Activated naive CD4-positive, alpha-beta T cell (primary cell): ENCODE measurements around the gene LYST.
"Not testable (repeated sequence)": the region's sequence is repeated elsewhere in the genome, so short reads cannot be mapped to it uniquely, and the experiment has no call there.

ENCODE experiments used
- DNase-seq, 4 experiments: peaks; one replicate each; lab custom pipeline; 2025; lab: John Stamatoyannopoulos, UW

LYST gene, protein sequence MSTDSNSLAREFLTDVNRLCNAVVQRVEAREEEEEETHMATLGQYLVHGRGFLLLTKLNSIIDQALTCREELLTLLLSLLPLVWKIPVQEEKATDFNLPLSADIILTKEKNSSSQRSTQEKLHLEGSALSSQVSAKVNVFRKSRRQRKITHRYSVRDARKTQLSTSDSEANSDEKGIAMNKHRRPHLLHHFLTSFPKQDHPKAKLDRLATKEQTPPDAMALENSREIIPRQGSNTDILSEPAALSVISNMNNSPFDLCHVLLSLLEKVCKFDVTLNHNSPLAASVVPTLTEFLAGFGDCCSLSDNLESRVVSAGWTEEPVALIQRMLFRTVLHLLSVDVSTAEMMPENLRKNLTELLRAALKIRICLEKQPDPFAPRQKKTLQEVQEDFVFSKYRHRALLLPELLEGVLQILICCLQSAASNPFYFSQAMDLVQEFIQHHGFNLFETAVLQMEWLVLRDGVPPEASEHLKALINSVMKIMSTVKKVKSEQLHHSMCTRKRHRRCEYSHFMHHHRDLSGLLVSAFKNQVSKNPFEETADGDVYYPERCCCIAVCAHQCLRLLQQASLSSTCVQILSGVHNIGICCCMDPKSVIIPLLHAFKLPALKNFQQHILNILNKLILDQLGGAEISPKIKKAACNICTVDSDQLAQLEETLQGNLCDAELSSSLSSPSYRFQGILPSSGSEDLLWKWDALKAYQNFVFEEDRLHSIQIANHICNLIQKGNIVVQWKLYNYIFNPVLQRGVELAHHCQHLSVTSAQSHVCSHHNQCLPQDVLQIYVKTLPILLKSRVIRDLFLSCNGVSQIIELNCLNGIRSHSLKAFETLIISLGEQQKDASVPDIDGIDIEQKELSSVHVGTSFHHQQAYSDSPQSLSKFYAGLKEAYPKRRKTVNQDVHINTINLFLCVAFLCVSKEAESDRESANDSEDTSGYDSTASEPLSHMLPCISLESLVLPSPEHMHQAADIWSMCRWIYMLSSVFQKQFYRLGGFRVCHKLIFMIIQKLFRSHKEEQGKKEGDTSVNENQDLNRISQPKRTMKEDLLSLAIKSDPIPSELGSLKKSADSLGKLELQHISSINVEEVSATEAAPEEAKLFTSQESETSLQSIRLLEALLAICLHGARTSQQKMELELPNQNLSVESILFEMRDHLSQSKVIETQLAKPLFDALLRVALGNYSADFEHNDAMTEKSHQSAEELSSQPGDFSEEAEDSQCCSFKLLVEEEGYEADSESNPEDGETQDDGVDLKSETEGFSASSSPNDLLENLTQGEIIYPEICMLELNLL (N-terminal part only)

DNA sequence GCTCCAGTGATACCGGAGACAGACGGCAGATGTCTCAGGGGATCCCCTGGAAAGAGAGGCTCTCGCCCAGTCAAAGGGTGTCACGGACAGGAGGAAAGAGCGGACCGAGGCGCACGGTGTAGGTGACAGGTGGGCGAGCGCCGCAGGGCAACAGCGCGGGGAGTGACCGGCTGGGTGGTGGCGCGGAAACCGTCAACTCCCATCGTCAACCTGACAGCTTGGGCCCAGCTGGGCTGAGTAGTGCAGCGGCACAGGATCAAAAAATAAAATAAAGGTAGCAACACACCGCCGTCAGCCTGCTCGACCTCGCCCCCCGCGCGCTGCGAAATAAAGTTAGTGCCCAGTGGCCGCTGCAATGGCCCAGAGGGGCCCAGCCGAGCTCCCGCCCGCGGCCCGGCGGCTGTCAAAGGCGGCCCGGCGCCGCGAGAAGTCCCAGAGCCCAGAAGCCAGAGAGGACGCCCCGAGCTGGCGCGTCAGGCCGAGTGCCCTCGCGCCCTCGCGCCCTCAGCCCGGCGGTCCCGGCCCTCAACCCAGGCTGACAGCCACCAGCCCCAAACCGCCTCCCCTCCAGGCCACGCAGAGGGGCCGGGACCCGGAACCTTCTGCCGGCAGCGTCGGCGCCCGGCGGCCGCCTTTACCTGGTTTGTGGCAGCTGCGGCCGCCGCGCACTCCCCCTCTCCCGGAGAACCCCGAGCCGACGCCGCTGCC lies at the start of gene LYST:
Gene LYST (minus strand): TSS at position 702 of the 708 bp plus-strand sequence. CDS start 36,489 bp downstream, outside the sequence.
- peak in 3 of 4 experiments; percentile 28 to 50 (median 30) for DNase-seq

DNA sequence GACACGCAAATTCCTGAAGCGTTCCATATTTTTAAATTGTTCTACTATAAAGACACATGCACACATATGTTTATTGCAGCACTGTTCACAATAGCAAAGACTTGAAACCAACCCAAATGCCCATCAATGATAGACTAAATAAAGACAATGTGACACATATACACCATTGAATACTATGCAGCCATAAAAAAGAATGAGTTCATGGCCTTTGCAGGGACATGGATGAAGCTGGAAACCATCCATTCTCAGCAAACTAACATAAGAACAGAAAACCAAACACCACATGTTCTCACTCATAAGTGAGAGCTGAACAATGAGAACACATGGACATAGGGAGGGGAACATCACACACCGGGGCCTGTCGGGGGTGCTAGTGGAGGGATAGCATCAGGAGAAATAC lies 48.8 kb upstream of the LYST start:
- DNase-seq: not testable (repeated sequence)

DNA sequence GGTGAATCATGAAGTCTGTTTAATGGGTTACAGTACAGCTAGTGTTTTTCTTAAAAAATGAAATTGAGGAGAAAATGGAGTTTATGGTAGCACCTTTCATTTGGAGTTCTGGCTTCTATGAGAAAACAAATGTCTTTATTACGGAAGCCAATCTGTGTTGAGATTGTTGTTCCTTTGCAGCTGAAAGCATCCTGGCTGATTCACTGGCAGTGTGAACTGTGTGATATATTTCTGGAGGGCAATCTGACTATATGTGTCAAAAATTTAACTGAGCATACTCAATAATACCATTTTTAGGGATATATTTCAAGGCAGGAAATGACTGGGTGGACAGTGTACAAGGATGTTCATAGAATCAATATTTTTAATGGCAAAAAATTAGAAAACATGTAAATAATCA lies 46.6 kb upstream of the LYST start:
- DNase-seq: no peak

DNA sequence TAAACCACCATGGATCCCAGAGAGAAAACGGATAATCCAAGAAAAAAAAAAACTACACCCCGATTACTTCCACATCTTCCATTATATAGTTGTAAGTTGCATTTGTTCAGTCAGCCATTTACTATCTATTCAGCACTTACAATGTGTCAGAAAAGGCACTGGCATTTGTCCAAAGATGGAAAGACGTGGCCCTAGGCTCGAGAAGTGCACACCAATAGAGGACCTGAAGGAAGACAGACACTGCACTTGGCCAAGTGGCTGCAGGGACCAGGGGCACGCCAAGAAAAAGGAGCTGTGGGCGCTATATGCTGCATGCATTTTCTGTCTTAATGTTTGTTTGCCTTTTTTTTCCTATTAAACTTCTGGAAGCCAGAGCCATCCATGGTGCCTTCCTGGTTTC lies 45.2 kb upstream of the LYST start:
- DNase-seq: no peak

DNA sequence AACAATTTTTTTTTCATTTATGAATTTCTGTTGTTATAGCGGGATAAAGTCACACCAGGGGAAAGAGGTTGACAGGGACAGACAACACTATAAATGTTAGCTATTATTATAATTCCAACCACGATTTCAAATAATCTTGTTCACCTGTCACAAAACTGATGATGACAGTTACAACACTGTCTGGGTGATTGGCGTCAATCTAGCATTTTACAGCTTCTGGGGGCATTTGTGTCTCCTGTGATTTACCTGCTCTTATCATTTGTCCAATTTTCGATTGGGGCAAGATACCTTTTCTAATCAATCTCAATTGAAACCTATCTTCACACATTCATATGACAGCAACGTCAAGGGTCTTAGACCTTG lies 44.6 kb upstream of the LYST start:
- no peak for DNase-seq

DNA sequence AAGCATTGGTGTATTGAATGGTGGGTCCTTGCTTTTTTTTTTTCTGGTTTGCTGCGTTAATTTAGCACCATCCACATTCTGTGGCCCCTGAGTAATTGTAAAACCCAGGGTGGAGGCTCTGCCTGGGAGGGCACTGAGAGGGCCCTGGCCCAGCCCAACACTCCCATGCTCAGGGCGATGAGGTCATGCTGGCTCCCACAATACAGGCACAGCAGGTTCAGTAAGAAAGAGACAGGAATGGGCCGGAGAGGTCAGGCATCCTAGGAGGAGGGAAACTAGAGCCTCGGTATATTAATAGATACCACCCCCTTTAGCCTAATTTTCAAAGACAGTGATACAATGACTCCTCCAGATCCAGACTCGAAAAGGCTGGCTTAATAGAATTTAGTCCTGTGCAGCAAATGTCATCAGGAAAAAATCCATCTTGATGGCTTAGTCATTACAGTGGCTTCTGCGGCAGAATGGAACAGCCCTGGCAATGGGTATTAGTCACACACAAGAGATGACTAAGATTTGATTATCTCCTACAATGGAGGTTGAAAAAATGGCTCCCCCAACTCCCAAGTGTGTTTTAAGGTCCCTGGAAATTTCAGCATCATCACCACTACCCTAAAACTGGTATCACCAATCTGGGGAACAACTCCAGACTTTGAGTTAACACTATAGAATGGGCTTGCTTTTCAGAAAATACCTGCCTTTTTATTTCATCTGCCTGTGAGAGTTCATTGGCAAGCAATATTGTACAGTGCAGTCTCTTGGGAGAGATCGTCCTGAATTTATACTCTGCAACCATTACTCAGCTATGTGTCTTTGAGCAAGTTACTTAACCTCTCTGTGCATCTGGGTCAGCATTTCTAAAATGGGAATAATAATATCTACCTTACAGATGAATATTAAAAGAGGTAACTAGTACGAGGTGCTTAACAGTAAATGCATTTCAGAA lies 43.9 kb upstream of the LYST start:
- DNase-seq: no peak

DNA sequence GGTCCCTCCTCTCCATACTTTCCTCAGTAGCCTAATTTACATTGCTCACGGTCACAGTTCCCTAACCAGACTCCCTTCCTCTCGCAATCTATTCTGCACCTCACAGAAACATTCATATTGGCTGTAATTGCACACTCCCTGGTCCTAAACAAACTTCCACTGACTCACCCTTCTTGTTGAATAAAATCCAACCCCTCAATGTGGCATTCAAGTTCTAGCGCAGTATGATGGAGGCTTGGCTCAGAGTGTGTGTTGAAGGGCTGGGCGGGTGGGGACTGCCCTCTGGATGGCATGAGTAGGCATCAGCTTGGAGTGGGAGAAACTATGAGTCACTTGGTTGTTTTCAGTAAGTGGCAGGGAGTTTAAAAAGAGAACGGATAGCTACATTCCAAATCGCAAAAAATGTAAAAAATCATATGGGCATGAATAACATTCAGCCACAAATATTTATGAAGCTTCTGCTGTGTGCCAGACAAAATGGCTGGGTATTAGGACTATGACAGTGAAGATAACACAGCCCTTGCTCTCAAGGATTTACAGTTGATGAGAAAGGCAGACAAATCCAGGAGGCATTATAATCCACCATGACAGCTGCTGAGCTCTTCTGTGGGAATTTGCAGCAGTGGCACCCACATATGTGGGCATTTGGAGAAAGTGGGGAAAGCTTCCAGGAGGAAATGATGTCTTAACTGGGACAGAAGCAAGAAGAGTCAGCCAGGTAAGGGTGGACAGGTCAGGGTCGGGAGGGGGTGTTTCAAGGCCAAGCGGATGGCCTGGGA lies 42.2 kb upstream of the LYST start:
- DNase-seq: no peak

DNA sequence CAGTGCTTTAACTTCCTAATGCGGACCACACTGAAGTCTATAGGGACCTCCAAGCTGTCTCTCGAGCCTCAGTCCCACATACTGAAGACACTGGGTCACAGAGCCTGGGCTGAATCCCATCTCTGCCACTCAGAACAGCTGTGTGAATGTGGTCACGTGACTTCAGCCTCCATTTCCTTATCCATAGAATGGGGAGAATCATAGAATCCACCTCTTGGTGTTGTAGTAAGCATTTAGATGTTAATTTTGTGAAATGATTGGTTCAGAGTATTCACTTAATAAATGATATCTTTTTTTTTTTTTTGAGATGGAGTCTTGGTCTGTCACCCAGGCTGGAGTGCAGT lies 41.2 kb upstream of the LYST start:
- no peak for DNase-seq

DNA sequence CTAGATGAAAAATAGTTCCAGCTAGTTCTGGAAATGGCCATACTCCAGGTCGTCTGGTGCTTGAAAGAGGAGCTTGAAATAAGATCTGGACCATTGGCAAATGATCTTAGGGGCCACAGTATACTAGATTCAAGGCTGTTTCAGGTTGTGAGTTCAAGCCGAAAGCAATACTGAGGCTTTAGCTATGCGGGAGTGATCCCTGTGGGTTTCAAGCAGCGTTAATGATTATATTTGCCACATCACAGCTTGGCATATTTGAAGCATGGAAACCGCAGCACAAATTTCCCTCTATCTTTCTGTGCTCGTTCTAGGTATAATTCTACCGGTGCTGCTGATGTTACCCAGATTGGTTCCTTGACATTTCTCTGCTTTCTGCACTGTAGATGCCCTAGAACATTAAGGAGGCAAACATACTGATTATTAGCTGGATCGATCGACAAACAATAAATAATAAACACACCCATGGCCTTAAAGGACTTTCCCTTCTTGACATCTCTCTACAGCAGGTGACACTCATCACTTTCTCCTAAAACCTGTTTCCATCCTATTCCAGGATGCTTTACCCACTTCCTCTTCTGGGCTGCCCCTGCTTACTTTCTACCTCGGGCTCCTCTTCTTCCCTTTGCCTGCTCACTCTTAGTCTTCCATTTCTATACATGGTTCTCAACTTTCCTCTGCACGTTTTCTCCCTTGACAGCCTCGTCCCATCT lies 40.6 kb upstream of the LYST start:
- no peak for DNase-seq

DNA sequence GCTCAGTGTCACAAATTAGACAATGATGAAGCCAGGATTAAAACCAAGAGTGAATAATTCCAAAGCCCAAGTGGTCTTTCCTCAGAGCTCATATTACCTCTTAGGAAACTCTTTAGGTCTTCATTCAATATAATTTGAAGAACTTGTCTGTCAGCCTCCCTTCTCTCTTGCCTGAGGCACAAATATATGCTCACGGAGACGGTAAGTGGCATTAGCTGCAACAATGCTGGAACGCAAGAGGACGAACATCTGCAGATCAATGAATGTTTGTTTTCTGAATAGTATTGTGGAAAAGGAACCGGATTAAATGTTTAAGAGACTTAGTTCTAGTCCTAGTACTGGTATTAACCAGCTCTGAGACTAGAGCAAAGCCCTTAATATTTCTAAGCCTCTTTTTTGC lies 39.7 kb upstream of the LYST start:
- DNase-seq: no peak

DNA sequence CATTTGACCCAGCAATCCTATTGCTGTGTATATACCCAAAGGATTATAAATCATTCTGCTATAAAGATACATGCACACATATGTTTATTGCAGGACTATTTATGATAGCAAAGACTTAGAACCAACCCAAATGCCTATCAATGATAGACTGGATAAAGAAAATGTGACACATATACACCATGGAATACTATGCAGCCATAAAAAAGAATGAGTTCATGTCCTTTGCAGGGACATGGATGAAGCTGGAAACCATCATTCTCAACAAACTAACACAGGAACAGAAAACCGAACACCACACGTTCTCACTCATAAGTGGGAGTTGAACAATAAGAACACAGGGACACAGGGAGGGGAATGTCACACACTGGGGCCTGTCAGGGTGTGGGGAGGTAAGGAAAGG lies 37.1 kb upstream of the LYST start:
- DNase-seq: not testable (repeated sequence)

DNA sequence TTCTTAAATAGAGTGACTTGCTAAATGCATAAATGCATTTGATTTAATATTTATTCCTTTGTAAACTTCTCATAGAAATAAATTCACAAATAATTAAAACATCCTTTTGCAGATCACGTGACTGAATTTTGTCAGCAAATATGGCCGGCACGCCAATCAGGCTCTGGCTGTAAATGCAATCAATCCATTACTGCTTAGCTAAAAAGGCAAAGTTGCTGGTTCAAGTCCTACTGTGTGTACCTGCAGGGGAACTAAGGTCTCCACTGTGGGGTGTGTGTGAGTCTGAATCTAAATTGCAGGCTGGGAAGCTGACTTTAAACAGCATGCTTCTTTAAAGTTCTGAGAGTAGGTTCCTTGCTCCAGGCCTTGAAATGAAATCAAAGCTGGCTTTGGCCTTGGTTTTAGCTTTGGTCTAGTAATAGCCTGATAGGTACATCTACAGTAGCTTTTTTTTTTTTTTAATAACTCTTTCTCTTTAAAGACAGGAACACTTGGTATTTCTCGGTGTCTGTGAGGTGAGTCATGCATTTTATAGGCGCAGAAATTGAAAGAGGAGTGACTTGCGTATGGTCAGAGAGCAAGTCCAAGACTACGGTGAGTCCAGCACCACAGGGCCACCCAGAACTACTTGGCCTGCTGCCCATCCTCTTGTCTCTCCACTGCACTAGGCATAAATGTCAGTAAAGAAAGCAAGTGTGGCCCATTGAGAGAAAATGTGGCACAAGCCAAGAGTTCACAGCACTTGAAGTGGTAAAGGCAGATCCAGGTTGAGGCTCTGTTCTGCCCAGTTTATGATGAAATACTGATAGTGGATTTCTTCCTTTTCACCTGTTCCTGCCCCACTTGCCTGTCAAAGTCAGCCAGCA lies 36.2 kb upstream of the LYST start:
- no peak for DNase-seq

DNA sequence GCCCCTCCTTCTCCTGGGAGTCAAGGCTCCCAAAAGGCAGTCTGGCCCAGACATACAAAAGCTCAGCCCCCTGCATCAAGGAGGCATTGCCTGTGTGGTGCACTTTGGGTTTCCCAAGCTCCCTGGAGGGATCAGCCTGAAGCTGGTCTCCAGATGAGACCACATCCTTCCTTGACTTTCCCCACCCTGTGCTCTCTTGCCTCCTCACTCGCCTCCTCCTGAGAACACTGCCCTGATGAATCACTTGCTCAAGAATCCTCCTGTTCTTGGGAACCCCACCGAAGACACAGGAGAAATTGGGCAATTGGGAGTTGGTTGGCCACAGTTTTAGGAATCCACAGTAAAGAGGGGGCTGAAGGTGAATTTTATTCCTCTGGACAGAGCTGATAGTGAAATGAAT lies 34.8 kb upstream of the LYST start:
- no peak for DNase-seq

DNA sequence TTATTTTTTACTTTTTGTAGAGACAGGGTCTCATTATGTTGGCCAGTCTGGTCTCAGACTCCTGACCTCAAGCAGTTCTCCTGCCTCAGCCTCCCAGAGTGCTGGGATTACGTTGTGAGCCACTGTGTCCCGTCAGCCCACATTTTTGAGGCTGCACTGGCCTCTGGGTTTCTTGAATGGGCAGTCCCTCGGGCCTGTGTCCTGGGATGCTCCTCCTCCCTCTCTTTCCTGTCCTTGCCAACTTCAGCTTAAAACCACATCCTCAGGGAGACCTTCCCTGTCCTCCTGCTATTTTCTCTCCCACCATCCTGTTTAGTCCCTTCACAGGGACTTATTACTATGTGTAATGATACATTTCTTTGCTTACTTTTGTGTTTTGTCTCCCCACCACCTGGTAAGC lies 31.4 kb upstream of the LYST start:
- DNase-seq: no peak

DNA sequence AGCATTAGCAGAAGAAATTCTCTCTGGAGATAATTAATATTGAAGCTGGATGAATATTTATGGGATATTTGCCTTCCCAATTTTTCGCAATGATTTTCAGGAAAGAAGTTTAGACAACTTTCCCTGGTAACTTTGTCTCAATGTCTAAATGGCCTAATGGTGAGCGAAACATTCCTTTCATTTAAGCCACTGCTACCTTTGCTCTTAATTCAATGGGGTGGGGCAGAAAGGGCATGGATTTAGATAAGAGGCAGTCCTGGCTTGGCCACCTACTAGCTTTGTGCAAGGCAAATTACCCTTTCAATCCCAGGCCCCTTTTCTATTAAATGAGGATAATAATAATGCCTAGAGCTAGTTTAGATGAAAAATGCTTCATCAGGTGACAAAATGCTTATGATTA lies 27.1 kb upstream of the LYST start:
- DNase-seq: no peak

DNA sequence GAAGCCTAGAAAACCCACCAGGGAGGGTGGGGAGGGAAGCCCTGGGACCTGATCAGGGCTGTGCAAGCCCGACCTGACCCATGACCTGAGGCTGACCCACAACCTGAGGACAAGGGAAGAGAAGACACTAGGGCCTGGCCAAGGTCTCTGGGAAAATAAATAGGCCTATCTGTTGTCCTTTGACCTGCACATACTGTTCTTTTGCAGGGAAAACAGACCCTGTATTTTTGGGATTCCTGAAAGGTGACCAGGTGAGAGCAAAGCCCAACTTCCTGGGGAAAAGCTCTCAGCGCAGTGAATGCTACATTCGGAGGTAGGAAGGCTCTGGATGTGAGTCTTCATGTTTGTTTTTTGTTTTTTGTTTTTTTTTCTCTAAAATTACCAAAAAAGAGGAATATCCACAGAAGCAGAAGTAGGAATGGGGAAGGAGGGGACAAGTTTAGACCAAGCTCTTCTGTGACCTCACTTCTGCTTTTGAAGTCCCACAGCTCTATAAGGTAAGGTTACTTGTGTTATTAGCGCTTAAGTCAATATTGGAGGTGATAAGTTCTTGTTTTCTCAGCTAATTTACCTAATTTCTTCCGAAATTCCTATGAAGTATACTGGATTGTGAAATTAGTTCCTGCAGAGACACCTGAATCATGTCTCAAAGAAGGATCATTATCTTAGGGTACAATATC lies 26.2 kb upstream of the LYST start:
- no peak for DNase-seq

DNA sequence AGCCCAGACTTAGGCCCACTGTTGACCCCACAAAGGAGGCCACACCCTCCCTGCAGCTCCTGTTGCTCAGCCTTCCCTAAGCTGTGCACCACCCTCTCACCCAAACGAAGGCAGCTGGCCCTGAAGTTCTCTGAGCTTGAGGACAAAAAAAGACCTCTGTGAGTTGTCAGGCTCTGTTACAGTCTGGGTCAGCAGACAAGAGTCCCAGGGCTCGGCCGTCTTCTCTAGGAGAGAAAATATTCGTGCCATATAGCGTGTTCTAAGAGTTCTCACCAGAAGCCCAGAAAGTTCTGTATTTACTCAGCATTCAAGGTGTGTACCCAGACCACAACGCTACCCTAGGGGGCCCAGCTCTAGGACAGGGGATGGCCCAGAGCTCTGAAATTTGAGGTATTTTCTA lies 25.5 kb upstream of the LYST start:
- DNase-seq: no peak
